GM10847 (cell line): Measurements from ENCODE around the gene EHMT1.

ENCODE experiments used
- POLR2A ChIP-seq: IDR thresholded peaks from 2 replicates; pipeline ENCODE4 v1.6.1; 2011; ENCODE audit not compliant: insufficient read length; ENCODE audit errors: extremely low read depth

Gene EHMT1

DNA sequence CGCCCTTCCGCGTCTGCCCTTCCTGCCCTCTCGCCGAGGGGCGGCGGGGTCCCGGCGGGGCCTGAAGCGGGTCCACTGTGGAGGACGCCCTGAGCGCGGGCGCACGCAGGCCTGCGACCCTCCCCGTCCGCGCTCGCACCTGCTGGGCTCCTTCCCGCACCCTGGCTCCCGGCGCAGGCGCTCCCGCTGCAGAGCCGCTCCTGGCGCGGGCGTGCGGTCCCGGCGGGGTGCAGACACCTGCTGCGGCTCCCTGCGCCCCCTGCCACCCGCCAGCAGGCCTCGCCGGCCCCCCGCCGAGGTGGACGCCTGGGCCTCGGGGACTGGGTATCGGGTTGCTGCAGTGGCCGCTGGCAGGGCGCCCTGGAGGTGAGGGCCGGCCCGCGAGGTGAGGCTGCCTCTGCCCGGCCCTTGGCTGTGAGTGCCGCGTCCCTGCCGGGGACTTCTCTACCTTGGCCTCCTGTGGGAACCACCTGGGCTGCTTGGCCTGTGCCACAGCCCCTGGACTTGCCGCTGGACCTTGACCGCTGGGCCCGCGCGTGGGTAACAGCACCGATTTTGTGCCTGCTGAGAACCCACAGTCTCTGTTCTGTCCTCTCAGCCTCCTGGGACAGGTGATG lies 12.7 kb upstream of the EHMT1 start:
- TF ChIP-seq POLR2A, result no peak

DNA sequence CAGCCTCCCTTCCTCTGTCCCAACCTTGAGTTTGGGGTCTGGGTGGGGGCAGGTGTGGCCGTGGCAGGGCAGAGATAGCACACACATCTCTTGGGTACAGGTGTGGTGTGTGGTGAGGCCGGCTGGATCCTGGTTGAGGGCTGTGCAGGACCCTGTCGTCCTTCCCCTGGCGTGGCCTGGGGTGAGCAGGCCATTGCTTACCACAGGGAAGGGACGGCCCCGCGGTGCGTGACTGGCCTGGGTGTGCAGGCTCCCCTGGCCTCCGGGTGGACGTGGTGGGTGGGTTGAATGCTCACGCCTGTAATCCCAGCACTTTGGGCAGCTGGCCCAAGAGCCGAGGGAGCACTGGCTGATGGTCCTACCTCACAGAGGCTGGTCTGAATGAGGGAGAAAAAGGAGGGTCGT lies 12.1 kb upstream of the EHMT1 start:
- no peak for TF ChIP-seq POLR2A

DNA sequence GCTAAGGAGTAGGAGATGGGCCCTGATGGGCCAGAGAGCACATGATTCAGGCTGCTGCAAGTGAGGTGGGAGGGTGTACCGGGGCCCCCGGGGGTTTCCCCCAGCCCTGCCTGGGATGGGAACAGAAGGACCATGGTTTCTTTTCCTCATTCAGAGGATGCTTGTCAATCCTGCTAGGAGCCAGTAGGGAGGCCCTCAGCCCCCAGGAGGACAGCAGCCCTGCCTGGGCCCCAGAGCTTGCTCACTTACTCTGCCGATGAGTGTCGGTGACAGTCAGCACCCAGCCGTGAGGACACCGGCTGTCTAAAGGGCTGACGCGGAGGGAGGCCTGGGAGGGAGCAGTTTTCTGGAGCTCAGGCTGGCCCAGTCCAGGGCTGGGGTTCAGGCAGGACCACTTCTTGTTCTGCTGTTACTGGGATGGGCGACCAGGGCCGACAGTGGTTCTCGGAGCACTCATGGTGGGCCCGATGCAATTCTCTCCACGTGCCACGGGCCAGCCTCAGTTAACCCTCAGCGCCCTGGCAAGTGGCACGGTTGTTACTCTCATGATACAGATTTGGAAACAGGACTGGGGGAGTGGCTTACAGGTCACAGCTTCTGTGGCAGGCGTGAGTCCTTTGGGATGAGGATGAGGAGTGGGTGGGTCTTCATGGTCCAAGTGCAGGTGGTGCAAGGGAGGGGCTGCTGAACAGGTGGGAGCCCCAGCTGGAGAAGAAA lies 11.5 kb upstream of the EHMT1 start:
- TF ChIP-seq POLR2A, result no peak

DNA sequence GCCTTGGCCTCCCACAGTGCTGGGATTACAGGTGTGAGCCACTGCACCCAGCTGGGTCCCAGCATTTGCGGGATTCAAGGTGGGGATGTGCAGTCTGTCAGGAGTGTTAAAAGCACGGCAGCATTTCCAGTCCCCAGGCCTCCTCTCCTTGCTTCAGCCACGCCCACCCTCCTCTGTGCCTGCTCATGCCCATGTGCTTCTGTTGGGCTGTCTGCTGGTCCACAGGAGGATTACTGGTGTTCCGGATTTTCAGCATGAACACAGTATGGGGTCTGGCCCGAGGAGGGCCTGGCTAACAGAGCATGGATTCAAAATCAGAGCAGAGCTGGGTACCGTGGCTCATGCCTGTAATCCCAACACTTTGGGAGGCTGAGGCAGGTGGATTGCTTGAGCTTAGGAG lies 7.9 kb upstream of the EHMT1 start:
- no peak for TF ChIP-seq POLR2A

DNA sequence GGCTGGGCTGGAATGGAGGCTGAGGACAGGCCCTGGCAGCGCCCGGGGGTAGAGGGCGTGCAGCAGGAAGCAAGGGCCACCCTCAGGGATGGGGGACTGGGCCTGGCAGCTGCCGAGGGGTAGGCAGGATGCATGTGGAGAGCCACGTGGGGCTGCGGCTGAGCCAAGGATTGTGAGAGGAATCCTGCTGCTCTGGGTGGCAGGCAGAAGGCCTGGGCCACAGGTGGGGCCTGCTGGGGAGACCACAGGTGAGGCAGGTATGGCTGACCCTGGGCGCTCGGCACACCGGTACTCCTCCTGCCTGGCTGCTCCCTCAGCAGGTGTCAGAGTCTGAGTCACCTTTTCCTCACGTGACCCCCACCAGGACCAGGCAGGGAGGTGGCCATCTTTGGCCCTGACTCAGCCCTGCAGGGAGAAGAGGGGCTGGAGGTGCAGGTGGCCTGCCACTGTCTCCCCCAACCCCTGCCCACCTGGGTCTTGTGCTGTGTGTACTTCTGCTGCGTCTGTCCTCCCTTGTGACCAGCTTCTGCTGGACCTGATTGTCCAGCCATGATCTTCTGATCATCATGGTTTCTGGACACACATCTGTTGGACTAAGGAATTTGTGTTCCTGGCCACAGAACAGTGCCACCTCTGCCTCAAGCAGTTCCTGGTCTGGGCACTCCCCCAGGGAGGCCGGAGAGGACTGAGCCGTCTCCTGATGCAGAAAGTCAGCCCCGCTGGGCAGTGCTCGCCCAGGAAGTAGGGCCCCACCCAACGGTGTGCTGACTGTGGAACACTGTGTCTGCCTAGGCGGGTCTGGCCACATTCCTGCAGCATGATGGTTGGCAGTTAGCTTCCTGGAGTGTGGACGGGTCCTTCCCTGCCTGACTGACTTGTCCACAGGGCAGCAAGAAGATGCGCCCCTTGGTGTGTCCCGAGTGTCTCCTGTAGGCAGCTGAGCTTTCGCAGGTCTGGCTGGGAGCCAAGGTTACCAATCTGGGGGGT lies 6.9 kb upstream of the EHMT1 start:
- no peak for TF ChIP-seq POLR2A

DNA sequence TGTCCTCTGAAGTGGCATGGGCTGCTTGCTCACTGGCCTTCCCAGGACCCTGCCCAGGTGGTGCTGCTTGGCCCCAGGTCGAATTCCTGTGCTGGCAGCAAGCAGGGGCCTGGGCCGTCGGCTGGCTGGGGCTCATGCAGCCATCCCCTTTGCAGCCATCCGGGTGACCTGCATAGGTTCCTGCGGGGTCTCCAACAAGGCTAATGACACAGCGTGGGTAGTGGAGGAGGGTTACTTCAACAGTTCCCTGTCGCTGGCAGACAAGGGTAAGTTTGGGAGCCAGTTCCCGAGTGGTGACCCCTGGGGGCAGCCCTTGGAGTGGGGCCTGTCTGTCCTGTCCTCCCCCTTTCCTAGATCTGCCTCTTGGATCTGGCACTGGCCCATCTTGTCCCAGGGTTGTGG lies 6.1 kb upstream of the EHMT1 start:
- no peak for TF ChIP-seq POLR2A

DNA sequence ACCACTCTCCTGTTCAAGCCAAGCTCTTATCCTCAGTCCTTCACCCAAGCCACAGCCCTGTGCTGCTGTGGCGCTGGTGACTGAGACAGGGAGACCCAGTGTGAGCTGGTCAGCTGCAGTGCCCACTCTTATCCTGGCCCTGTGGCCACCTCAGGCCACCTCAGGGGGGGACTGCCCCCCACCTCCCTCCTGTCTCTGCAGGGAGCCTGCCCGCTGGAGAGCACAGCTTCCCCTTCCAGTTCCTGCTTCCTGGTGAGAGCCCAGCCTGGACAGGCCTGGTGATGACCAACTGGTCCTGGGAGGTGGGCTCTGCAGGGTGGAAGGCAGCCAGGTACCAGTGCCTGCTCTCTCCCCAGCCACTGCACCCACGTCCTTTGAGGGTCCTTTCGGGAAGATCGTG lies 5.5 kb upstream of the EHMT1 start:
- no peak for TF ChIP-seq POLR2A

DNA sequence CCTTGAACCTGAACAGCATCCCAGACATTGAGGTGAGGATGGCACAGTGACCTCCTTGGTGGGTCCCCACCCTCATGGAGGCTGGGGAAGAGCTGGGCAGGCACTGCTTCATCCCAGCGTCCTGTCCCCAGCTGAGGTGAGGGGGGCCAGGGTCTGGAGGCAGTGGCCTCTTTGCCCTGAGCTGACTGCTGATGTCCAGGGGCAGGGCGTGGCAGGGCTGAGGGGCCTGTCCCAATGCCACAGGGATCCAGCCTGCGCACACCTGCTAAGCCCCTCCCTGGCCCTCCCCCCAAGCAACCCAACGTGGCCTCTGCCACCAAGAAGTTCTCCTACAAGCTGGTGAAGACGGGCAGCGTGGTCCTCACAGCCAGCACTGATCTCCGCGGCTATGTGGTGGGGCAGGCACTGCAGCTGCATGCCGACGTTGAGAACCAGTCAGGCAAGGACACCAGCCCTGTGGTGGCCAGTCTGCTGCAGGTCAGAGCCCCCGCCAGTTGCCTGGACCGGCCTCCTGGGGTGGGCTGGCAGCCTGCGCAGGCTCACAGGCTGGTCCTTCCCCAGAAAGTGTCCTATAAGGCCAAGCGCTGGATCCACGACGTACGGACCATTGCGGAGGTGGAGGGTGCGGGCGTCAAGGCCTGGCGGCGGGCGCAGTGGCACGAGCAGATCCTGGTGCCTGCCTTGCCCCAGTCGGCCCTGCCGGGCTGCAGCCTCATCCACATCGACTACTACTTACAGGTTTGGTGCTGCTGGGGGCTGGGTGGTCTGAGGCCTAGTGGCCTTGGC lies 4.9 kb upstream of the EHMT1 start:
- TF ChIP-seq POLR2A, result no peak

DNA sequence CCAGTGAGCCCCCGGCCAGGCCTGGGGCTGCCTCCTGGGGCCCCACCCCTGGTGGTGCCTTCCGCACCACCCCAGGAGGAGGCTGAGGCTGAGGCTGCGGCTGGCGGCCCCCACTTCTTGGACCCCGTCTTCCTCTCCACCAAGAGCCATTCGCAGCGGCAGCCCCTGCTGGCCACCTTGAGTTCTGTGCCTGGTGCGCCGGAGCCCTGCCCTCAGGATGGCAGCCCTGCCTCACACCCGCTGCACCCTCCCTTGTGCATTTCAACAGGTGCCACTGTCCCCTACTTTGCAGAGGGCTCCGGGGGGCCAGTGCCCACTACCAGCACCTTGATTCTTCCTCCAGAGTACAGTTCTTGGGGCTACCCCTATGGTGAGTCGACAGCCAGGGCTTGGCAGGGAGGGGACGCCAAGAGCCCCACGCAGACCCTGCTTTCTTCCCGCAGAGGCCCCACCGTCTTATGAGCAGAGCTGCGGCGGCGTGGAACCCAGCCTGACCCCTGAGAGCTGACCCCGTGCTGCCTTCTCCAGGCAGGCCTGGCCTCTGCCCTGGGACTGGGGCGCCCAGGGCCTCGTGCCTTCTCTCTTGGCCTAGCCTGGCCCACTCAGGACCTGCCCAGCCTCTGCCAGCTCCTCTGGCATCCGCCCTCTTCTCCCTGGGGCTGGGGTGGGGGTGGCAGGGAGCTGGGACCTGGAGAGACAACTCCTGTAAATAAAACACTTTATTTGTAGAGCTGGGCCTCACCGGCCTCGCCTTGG lies 4.0 kb upstream of the EHMT1 start:
- TF ChIP-seq POLR2A, result no peak

DNA sequence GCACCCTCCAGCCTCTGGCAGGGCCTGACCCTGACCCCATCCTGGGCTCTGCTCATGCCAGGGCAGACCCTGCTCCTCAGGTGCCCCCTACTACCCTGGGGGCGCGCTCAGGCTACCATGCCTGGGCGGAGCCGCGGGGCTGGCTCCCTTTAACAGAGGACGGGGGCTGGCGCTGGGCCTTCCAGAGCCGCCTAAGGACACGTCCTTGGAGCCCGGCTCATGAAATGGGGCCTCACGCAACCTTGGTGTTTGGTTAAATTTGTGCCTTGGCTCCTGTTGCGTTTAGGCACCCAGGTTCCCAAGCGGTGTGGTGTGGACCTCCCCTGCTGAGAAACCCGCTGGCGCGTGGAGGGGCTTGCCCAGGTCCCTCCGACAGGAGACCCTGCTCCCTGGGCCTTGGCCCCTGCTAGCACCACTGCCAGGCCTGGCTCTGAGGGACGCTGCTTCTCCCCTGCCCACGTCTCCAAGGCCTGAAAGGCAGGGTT lies 3.4 kb upstream of the EHMT1 start:
- TF ChIP-seq POLR2A, result no peak

DNA sequence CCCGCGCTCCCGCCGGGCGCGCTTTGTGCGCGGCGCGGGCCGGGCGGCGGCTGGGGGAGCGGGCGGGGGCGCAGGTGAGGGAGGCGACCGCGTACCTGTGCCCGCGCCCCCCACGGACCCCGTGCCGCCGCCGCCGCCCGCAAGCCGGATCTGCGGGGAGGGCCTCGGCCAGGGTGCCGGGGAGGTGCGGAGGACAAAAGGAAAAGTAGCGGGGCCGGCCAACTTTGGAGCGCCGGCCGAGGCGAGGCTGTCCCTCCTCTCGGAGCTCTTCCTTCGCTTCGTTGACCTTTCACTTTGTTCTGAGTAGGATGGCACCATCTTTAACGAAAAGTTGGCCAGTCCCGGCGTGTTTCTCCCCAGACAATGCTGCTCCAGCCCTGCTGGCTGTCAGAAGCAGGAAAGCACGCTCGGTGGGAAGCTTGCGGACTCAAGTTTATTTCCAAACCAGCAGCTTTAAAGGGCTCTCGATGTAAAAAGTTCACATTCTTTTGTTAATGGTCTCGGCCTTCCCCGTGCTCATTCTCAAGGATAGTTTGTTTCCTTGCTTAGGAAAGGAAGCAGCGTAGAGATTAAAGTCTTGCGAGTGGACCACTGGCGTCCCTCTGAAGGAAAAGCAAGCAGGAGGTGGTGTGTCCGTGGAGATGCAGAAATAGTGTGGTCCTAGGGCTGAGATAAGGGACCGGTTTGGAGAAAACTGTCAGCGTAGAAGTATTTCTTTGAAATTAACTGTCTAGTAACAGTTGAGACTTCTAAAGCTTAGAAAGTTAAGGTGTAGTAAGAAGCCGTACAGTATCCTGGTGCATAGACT lies 639 bp downstream of the EHMT1 start:
- TF ChIP-seq POLR2A, result no peak

DNA sequence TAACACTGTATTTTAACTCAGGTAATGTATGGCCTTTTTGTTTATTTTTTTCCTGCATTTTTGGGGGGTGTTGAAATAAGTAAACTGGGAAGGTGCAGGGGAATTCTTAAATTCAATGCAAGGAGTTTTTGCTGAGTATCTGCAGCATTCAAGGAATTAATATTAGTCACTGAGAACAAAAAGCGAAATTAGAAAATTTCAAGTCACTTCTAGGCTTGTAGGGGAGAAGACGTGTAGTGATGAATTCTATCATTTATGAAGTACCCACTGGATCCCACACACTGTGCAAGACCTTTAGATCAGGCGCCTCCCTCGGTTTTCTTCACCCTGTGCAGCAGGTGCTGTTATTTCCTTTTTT lies 1.2 kb downstream of the EHMT1 start:
- no peak for TF ChIP-seq POLR2A

DNA sequence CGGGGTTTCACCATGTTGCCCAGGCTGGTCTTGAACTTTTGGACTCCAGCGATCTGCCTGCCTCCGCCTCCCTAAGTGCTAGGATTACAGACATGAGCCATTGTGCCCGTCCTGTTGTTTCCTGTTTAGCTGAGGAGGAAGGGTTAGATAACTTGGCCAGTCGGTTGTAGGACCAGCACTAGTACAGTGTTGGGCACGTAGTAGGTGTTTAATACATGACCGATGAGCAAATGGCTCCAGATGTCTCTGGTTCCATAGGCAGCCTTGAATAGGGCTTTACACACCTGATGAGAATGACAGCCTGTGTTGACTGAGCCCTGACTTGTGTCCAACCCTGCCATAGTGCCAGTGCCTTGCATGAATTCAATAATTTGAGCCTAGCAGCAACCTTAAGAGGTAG lies 1.8 kb downstream of the EHMT1 start:
- TF ChIP-seq POLR2A, result no peak
